ENCODE data around the gene ARHGEF16.

DNA sequence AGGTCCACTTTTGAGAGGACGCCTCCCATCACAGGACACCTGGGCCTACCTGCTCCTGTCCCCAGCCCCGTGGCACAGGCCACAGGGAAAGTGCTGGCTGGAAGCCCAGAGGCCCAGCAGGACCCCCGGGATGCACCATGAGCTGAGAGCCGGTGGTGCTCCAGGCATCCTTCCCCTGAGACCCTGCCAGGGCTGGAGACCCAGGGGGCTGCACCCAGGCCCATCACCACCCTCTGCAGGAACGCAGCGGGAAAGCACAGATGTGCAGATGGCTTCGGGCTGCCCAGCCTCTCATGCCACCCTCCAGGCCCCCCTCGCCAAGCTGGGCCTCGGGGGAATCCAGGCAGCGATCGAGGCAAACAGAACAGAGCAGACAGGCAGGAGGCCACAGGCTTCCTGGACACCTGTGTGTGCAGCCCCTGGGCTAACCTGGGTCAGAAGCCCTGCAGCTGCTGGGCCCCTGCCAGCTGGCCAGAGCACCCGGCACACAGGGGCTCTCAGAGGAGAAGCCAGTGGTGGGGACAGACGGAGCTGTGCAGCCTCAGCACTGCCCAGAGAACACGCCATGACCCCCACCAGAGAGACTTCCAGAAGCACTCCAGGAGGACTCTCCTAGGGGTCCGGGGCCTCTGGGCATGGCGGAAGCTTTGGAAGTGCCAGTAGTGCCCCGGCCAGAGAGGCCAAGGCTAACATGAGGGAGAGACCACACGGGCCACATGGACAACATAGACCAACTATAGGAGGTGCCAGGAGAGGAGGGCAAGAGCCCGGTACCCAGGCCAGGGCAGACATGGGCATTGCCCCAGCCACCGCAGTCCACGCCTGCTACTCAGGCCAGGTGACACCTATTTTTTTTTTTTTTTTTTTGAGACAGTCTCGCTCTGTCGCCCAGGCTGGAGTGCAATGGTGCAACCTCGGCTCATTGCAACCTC lies 71.4 kb downstream of the ARHGEF16 start:
- TF ChIP-seq EZH2 (IDR thresholded peaks at IDR 0.05; ENCODE audit: low read depth) = no peak
- TF ChIP-seq, protein P1, sequence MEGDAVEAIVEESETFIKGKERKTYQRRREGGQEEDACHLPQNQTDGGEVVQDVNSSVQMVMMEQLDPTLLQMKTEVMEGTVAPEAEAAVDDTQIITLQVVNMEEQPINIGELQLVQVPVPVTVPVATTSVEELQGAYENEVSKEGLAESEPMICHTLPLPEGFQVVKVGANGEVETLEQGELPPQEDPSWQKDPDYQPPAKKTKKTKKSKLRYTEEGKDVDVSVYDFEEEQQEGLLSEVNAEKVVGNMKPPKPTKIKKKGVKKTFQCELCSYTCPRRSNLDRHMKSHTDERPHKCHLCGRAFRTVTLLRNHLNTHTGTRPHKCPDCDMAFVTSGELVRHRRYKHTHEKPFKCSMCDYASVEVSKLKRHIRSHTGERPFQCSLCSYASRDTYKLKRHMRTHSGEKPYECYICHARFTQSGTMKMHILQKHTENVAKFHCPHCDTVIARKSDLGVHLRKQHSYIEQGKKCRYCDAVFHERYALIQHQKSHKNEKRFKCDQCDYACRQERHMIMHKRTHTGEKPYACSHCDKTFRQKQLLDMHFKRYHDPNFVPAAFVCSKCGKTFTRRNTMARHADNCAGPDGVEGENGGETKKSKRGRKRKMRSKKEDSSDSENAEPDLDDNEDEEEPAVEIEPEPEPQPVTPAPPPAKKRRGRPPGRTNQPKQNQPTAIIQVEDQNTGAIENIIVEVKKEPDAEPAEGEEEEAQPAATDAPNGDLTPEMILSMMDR (conservative IDR thresholded peaks at IDR 0.05) = no peak

Data from PC-9 (cell line).